Psoas muscle (tissue), 8 donors: ENCODE data around the gene ABCC1. TPM values are rescaled to one million over a fixed set of nuclear protein-coding genes. Genes with fewer than 3 reads are reported as not detected.

Experiments
- ATAC-seq, 4 donors: fragments of 200-7000 bp; cut with Tn5 transposase; one replicate each; pipeline ENCODE4 v1.9.1; 2020; ENCODE audit warnings: moderate library complexity in 3 of 4, mild to moderate bottlenecking in 2 of 4
- DNase-seq, 2 donors: peaks; one replicate each; pipeline ENCODE4 v3.0.0-alpha.2; 2020
- H3K27ac ChIP-seq: fragments of 200-600 bp; one replicate; pipeline ENCODE4 v1.8.0; 2022
- H3K27me3 ChIP-seq, 3 donors: fragments of 200-600 bp in 1 of 3; one replicate each; pipeline versions ENCODE4 v1.6.1 to v1.8.0; 2013 to 2022; ENCODE audit warnings: low read length in 2 of 3, mild to moderate bottlenecking in 2 of 3, moderate library complexity in 1 of 3; ENCODE audit not compliant: insufficient read depth in 3 of 3
- H3K36me3 ChIP-seq, 2 donors: fragments of 200-600 bp in 1 of 2; one replicate each; pipeline versions ENCODE4 v1.6.1 to v1.8.0; 2013 to 2022; ENCODE audit warnings: low read depth in 1 of 2, mild to moderate bottlenecking in 1 of 2, moderate library complexity in 1 of 2; ENCODE audit not compliant: insufficient read depth in 1 of 2
- H3K4me1 ChIP-seq: fragments of 200-600 bp; one replicate; pipeline ENCODE4 v1.8.0; 2022
- H3K4me3 ChIP-seq: fragments of 200-600 bp; one replicate; pipeline ENCODE4 v1.8.0; 2022; ENCODE audit warnings: mild to moderate bottlenecking
- H3K9me3 ChIP-seq: fragments of 200-600 bp; one replicate; pipeline ENCODE4 v1.8.0; 2022
- CTCF ChIP-seq: fragments of 200-600 bp; IDR thresholded peaks from one replicate; pipeline ENCODE4 v1.8.0; 2022; ENCODE audit warnings: antibody characterized with exemption
- WGBS, 3 donors: extraction: QIAGEN DNeasy Blood & Tissue Kit; methylation state at CpG; one replicate each; pipeline versions ENCODE4 v1.1.6 to v1.1.7; 2013; 5-methylcytosine and 5-hydroxymethylcytosine counted together
- intact Hi-C, 2 donors: fragments of 100-400 bp; cut with DNase I; formaldehyde crosslinking; loops; one replicate each; pipeline versions ENCODE4 v1.11.0 to v1.14.2; 2022
- polyA plus RNA-seq, 3 donors: library from polyadenylated mRNA; stranded (reverse); fragments of 200-250 nt; gene quantifications; one replicate each; pipeline ENCODE4 v1.2.3, GENCODE V29; 2013
- total RNA-seq, 4 donors: library from RNA; stranded (reverse); fragmentation: NEBNext Ultra II Directional in 2 of 4; extraction: Animal tissue kit (Norgen Biotek cat#: 25700) in 2 of 4; gene quantifications; one replicate each; pipeline versions ENCODE4 v1.2.1 to v1.2.4, GENCODE V29; 2021 to 2023
- donor health status: healthy with polysubstance abuse.
- donor health status: DM: no; HTN: no; CAD: no; lungs with moderate emphysema.
- donor health status: Bipolar disorder and iron deficiency.
- donor health status: healthy.
- donor health status: DM: yes; HTN: yes; CAD: no.
- donor health status: DM: no; HTN: no; CAD: no.
- donor health status: DM: no; HTN: no; CAD: no.
- donor health status: DM: yes; HTN: yes; CAD: no.

The ABCC1 gene
- total and polyA plus RNA-seq, 7 donors: 7.4 to 36.5 (median 20.5) TPM

GRCh38 chr16:16136588-16136987 lies 187.2 kb downstream of the ABCC1 start:
- ATAC-seq (no peak), DNase-seq (no peak)
- intact Hi-C loops: loop anchor here in 1 of 2 donors (5.0 kb wide), 1 partner anchor 359 kb away; no protein-coding TSS in a partner anchor
- Histone ChIP-seq H3K27ac (no peak overlapping the region), H3K27me3 (no peaks in the 10 kb centered on the region), H3K9me3 (no peaks in the 10 kb centered on the region), H3K36me3 (peaks cover 13 to 99% of the 10 kb centered on the region in 2 donors), H3K4me3 (no peak overlapping the region), H3K4me1 (no peaks in the 10 kb centered on the region)
- no peak for TF ChIP-seq CTCF
- WGBS, 3 donors: 98 to 99% (median 98%) methylated on average over 6 of the region's 6 CpGs

- intact Hi-C loops: loop anchor here in 1 of 2 donors (5.0 kb wide), 1 partner anchor 360 kb away; no protein-coding TSS in a partner anchor
- no peak overlapping the region for H3K27ac ChIP-seq
- no peak for DNase-seq
Measured at GRCh38 chr16:16137110-16137509, 187.7 kb downstream of the ABCC1 start.

DNA sequence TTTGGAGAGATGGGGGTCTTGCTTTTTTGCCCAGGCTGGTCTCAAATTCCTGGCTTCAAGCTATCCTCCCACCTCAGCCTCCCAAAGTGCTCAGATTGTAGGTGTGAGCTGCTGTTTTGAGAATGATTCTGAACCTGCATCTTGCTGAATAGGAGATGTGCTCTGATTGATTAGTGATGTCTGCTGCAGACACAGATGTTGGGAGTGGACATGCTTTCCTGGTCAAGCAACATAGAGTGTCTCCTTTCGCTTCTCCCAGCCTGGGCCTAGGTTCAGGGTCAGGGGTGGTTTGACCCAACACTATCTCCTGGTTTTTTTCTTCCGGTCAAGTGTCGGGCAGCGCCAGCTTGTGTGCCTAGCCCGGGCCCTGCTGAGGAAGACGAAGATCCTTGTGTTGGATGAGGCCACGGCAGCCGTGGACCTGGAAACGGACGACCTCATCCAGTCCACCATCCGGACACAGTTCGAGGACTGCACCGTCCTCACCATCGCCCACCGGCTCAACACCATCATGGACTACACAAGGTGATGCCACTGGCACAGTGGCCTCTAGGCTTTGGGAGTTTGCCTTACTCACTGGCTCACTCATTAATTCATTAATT lies 188.7 kb downstream of the ABCC1 start:
- no peak for TF ChIP-seq CTCF
- DNase-seq (no peak), ATAC-seq (no peak)
- intact Hi-C loops: loop anchor here in 1 of 2 donors (5.0 kb wide), 1 partner anchor 361 kb away; no protein-coding TSS in a partner anchor
- no peaks in the 10 kb centered on the region for H3K27me3 ChIP-seq
- no peaks in the 10 kb centered on the region for H3K9me3 ChIP-seq
- H3K27ac ChIP-seq: no peak overlapping the region
- H3K36me3 ChIP-seq: peaks cover 13 to 100% of the 10 kb centered on the region in 2 donors
- no peak overlapping the region for H3K4me3 ChIP-seq
- WGBS, 3 donors: 96 to 98% (median 97%) methylated on average over 15 of the region's 15 CpGs
- no peaks in the 10 kb centered on the region for H3K4me1 ChIP-seq

More at GRCh38 chr16:16137110-16137509, 187.7 kb downstream of the ABCC1 start:
- Histone ChIP-seq H3K9me3 (no peaks in the 10 kb centered on the region), H3K4me3 (no peak overlapping the region), H3K36me3 (peaks cover 13 to 99% of the 10 kb centered on the region in 2 donors), H3K4me1 (no peaks in the 10 kb centered on the region), H3K27me3 (no peaks in the 10 kb centered on the region)
- no peak for ATAC-seq
- TF ChIP-seq CTCF: no peak
- WGBS, 3 donors: 57 to 68% (median 63%) methylated on average over 8 of the region's 8 CpGs

- Histone ChIP-seq H3K27me3 (no peaks in the 10 kb centered on the region), H3K9me3 (no peaks in the 10 kb centered on the region), H3K36me3 (peaks cover 13 to 91% of the 10 kb centered on the region in 2 donors), H3K4me1 (no peaks in the 10 kb centered on the region), H3K27ac (no peak overlapping the region), H3K4me3 (no peak overlapping the region)
- DNase-seq: no peak
- intact Hi-C loops: loop anchor here in 1 of 2 donors (5.0 kb wide), 1 partner anchor 362 kb away; no protein-coding TSS in a partner anchor
- WGBS, 3 donors: 85 to 91% (median 88%) methylated on average over 10 of the region's 10 CpGs
- no peak for TF ChIP-seq CTCF
- ATAC-seq: no peak
Measured at GRCh38 chr16:16139061-16139460, 189.6 kb downstream of the ABCC1 start.
